GM21367 (cell line): ENCODE results near the gene ADCY3.

Source experiments
- ATAC-seq: cut with Tn5 transposase; IDR thresholded peaks from one replicate; pipeline ENCODE4 v1.9.1; 2021; ENCODE audit not compliant: unreplicated experiment

Gene ADCY3

DNA sequence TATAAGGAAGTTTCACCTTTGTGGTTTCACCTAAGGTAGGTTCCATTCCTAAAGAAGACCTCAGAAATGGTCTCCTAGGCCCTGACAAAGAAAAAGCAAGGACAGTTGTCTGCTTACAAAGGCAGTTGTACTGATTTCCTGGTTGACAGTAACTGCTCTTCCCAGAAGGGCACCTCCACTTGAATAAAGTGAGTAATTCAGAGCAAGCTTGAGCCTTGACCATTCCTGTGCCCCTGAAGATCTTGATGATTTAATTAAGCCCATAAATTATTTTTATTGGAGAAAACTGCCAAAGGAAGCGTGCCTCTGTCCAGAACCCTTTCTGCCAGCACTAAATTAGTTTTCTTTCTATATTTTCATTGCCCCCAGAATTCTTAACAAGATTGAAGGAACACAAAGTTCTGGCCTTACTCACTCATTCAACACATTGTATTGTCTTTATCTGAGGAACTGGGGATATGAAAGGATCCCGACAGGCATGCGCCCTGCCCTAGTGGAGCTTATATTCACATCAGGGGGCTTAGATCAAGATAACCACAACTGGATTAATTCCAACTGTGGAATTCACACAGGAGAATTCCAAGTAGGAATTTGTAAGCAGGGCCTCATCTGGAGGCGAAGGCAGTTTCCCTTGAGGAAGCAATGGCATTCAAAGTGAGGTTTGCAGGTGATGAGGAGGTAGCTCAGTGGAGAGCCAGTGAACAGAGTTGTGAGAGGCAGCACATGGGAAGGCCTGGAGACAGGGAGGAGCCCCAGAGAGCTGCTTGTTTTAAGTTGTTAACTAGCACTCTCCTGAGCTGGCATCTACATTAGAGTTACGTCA lies 148.1 kb downstream of the ADCY3 start:
- no peak for ATAC-seq

DNA sequence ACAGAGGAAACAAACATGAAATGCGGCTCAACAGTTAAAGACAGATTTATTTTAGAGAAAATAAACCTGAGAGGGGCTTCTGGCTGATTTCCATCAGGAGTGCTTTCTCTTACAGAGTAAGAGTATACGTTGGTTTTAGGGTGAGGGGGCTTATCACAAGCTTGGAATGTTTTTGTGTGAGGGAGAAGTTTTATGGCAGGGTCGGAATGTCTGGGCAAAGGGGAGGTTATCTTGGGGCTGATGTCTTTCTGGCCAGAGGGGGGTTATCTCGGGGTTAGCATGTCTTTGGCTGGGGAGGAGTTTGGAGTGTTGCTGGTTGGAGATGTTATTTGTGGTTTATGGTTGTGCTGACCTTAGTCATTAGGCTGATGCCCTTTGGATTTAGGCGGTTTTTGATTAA lies 149.0 kb downstream of the ADCY3 start:
- ATAC-seq = no peak
